SH-SY5Y (cell line): ENCODE measurements around the gene IL1RL1.

Experiments used
- GATA2 ChIP-seq: IDR thresholded peaks from 2 replicates; pipeline ENCODE4 v1.6.1; 2011; ENCODE audit warnings: mild to moderate bottlenecking, low read depth, low read length
- GATA3 ChIP-seq: IDR thresholded peaks from 2 replicates; pipeline ENCODE4 v1.6.1; 2011; ENCODE audit warnings: low read depth, mild to moderate bottlenecking, low read length, moderate library complexity

DNA sequence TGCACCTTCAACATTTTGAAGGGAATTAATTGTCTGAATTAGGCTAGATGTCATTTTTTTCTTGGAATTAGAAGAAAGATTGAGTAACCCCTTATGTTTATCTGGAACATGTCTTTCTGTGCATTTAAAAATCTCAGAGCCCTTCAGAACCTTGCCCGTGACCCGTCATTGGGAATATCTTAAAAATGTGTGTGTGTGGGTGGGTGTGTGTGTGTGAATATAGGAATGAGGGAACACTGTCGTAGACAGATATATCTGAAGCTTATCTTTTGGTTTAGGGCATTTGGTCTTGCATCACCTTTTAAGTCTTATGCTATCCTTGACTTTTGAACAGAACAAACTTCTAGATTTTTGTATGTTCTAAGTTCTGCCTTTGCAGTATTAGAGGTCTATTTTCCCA is 13.5 kb upstream of the IL1RL1 start:
- TF ChIP-seq GATA2: no peak
- TF ChIP-seq GATA3: no peak
